Kidney (tissue), 14 donors: Measurements from ENCODE around the gene SLC9A3. TPM values are rescaled to one million over a fixed set of nuclear protein-coding genes. Genes with fewer than 3 reads are reported as not detected.

Experiments
- DNase-seq, 5 donors: peaks; one replicate each; pipeline ENCODE4 v3.0.0-alpha.2; 2013 to 2020
- FAIRE-seq: peaks from 2 replicates; lab custom pipeline; 2012; peaks lifted over from hg19 to GRCh38; lab: Jason Lieb, UNC
- H3K27ac ChIP-seq, 2 donors: one replicate each; pipeline ENCODE4 v1.7.0; 2013; ENCODE audit warnings: low read depth in 2 of 2, low read length in 2 of 2, inconsistent platforms in 1 of 2
- H3K27me3 ChIP-seq: one replicate; pipeline ENCODE4 v1.7.1; 2013; ENCODE audit warnings: low read length, inconsistent platforms; ENCODE audit not compliant: control insufficient read depth, insufficient read depth
- H3K36me3 ChIP-seq, 3 donors: one replicate each; pipeline versions ENCODE4 v1.7.0 to v1.7.1; 2013; ENCODE audit warnings: low read length in 3 of 3, control low read depth in 1 of 3, inconsistent platforms in 1 of 3; ENCODE audit not compliant: insufficient read depth in 3 of 3, control insufficient read depth in 2 of 3
- H3K4me1 ChIP-seq, 3 donors: one replicate each; pipeline versions ENCODE4 v1.7.0 to v1.7.1; 2013; ENCODE audit warnings: low read length in 3 of 3, inconsistent platforms in 1 of 3, low read depth in 1 of 3; ENCODE audit not compliant: control insufficient read depth in 2 of 3, insufficient read depth in 2 of 3
- H3K4me3 ChIP-seq, 3 donors: one replicate each; pipeline versions ENCODE4 v1.7.0 to v1.8.1; 2013; ENCODE audit warnings: low read length in 3 of 3, control low read depth in 1 of 3, inconsistent platforms in 1 of 3
- H3K9ac ChIP-seq, 3 donors: one replicate each; pipeline versions ENCODE4 v1.7.0 to v1.7.1; 2013; ENCODE audit warnings: low read length in 3 of 3, control low read depth in 1 of 3, inconsistent platforms in 1 of 3
- H3K9me3 ChIP-seq, 3 donors: one replicate each; pipeline versions ENCODE4 v1.7.0 to v1.7.1; 2013; ENCODE audit warnings: low read length in 3 of 3, control low read depth in 1 of 3, inconsistent platforms in 1 of 3; ENCODE audit not compliant: control insufficient read depth in 2 of 3, insufficient read depth in 1 of 3
- intact Hi-C: fragments of 100-400 bp; cut with DNase I; formaldehyde crosslinking; loops from one replicate; pipeline ENCODE4 v1.11.1; 2022
- polyA plus RNA-seq: library from polyadenylated mRNA; stranded (reverse); fragments of 350-450 nt; fragmentation: Illumina TruSeq; extraction: RNeasy Lipid Tissue Mini Kit (QIAGEN cat#74804); gene quantifications from one replicate; pipeline ENCODE4 v1.2.3, GENCODE V29; 2014; ENCODE audit warnings: low read depth, low replicate concordance; ENCODE audit not compliant: insufficient read depth
- total RNA-seq: library from RNA; stranded (reverse); fragmentation: NEBNext Ultra II Directional; extraction: Animal tissue kit (Norgen Biotek cat#: 25700); gene quantifications from one replicate; pipeline ENCODE4 v1.2.1, GENCODE V29; 2021
- TF ChIP-seq, protein P1 (sequence below): IDR thresholded peaks from 3 replicates; pipeline ENCODE4 v1.5.1; 2012; ENCODE audit warnings: mild to moderate bottlenecking, moderate library complexity, borderline replicate concordance; ENCODE audit not compliant: insufficient read depth; ENCODE audit errors: extremely low read depth
- donor health status: control.
- donor health status: control.
- donor health status: control.
- donor health status: control.
- donor health status: control.
- donor health status: DM: yes; HTN: yes; CAD: no.
- donor health status: Normal renal cell carcinoma (clear cell type).

Gene SLC9A3
- total and polyA plus RNA-seq, 2 donors from 2014 or later, result 10.5 to 36.9 TPM

DNA sequence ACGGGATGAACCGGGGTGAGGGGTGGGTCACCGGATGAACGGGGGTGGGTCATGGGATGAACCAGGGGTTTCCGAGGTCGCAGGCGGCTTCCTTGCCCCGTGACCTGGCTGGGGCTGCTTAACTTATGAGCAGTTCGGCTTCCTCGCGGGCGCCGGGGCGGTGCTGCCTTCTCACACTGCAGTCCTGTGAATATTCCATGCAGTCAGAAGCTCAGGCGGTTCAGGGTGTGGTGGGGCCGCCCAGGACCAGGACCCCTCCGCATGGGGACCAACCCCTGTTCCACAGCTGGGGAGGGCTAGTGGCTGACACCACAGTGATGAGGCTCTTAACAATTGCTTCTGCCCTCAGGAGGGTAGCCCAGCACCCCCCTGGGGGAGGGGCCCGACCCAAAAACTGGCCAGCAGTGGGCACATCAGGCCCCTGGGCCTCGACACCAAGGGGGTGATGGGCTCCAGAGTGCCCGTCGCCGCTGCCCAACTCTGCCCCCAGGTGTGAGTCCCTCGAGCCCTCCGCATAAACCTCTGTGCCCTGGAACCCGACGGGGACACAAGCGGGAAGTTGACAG is 30.9 kb upstream of the SLC9A3 start:
- no peaks in the 10 kb centered on the region for H3K36me3 ChIP-seq
- no peaks in the 10 kb centered on the region for H3K9me3 ChIP-seq
- H3K27ac ChIP-seq, result no peak overlapping the region
- no peak overlapping the region for H3K9ac ChIP-seq
- TF ChIP-seq, protein P1, sequence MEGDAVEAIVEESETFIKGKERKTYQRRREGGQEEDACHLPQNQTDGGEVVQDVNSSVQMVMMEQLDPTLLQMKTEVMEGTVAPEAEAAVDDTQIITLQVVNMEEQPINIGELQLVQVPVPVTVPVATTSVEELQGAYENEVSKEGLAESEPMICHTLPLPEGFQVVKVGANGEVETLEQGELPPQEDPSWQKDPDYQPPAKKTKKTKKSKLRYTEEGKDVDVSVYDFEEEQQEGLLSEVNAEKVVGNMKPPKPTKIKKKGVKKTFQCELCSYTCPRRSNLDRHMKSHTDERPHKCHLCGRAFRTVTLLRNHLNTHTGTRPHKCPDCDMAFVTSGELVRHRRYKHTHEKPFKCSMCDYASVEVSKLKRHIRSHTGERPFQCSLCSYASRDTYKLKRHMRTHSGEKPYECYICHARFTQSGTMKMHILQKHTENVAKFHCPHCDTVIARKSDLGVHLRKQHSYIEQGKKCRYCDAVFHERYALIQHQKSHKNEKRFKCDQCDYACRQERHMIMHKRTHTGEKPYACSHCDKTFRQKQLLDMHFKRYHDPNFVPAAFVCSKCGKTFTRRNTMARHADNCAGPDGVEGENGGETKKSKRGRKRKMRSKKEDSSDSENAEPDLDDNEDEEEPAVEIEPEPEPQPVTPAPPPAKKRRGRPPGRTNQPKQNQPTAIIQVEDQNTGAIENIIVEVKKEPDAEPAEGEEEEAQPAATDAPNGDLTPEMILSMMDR, result no peak
- H3K4me1 ChIP-seq, result no peaks in the 10 kb centered on the region
- FAIRE-seq, result no peak
- intact Hi-C loops, result no loop called here
- H3K4me3 ChIP-seq, result no peak overlapping the region
- no peaks in the 10 kb centered on the region for H3K27me3 ChIP-seq
- DNase-seq, result peak in 2 of 5 donors; percentile 37 to 75

DNA sequence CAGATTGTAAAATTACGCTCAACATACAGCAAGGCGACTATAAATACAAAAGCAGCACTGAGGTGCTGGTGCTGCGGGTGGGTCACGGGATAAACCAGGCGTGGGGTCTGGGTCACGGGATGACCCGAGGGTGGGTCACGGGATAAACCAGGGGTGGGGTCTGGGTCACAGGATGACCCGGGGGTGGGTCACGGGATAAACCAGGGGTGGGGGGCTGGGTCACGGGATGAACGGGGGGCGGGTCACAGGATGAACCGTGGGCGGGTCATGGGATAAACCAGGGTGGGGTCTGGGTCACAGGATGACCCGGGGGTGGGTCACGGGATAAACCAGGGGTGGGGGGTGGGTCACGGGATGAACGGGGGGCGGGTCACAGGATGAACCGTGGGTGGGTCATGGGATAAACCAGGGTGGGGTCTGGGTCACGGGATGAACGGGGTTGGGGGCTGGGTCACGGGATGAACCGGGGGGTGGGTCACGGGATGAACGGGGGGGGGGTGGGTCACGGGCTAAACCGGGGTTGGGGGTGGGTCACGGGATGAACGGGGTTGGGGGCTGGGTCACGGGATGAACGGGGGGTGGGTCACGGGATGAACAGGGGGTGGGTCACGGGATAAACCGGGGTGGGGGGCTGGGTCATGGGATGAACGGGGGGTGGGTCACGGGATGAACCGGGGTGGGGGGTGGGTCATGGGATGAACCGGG is 30.2 kb upstream of the SLC9A3 start:
- Histone ChIP-seq H3K4me1 (no peaks in the 10 kb centered on the region), H3K9me3 (no peaks in the 10 kb centered on the region), H3K36me3 (no peaks in the 10 kb centered on the region), H3K9ac (no peak overlapping the region), H3K27me3 (no peaks in the 10 kb centered on the region), H3K4me3 (no peak overlapping the region), H3K27ac (no peak overlapping the region)
- DNase-seq, result peak in 2 of 5 donors; percentile 45 to 53
- no peak for FAIRE-seq
- TF ChIP-seq, protein P1, result no peak
- intact Hi-C loops, result no loop called here

DNA sequence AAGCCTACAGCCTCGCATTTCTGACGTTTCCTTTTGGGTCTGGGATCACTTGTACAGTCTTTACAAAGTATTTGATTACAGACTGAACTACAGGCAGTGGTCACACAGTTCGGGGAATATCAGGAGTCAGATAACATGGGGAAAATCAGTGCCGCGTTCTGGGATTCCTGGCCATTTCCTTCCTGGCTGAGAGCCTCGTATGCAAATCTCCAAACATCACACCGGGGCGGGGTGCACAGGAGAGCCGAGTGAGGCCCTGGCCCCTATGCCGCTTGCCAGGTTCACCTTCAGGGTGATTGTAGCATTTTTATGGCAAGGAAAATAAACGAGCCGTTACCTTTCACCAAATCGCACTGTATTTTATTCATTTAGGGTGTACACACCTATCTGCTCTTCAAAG is 29.6 kb upstream of the SLC9A3 start:
- DNase-seq (peak in 1 of 5 donors; percentile 13), FAIRE-seq (no peak)
- no peaks in the 10 kb centered on the region for H3K36me3 ChIP-seq
- TF ChIP-seq, protein P1, result no peak
- no peaks in the 10 kb centered on the region for H3K9me3 ChIP-seq
- no peaks in the 10 kb centered on the region for H3K27me3 ChIP-seq
- H3K27ac ChIP-seq, result no peak overlapping the region
- no peaks in the 10 kb centered on the region for H3K4me1 ChIP-seq
- intact Hi-C loops, result no loop called here
- H3K9ac ChIP-seq, result no peak overlapping the region
- no peak overlapping the region for H3K4me3 ChIP-seq
